ENCODE results near the gene AAK1.

DNA sequence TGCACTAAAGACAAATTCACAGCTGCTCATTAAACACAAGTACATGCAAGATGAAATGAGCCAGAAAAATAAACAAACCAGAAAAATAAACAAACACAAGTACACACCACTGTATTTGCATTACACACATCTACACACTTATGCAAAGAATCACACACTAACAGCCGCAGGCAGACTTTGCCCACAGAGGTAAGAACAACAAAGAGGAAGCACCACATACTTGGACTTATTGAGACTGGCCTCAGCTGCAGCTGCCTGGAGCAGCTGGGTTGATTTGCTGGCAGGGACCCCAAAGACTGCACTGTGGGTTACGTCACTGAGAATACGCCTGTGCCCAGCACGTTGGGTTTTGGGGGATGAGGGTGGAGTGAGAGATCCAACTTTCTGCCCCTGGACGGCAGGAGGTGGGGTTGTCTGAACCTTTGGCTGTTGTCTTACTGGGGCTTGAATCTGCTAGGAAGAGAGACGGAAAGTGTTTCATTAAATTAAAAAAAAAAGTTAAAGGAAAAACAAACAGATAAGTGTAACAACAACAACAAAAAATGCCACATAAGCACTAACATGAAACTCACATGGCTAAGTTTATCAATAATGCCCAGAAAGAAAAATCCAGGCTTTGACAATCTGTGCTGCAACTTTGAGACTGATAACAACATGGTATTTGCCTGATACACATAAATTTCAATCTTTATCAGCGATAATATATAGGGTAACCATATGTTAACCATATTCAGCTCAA is 134.4 kb downstream of the AAK1 start:
- no peak for TF ChIP-seq ESRRA (CRISPR knock-in tag; IDR thresholded peaks at IDR 0.05; ENCODE audit: borderline replicate concordance)
- TF ChIP-seq TCF7 (CRISPR knock-in tag; IDR thresholded peaks at IDR 0.05; ENCODE audit: low read depth): no peak
